Kidney tubule cell (primary cell): ENCODE measurements around the gene FRK.
"Not testable (repeated sequence)": the region's sequence is repeated elsewhere in the genome, so short reads cannot be mapped to it uniquely, and the experiment has no call there.

ENCODE experiments used
- DNase-seq: peaks from one replicate; pipeline ENCODE4 v3.0.0-alpha.2; 2018; ENCODE audit warnings: low spot score

The FRK gene

GRCh38 chr6:115944829-115945228 lies 115.9 kb downstream of the FRK start:
- not testable (repeated sequence) for DNase-seq

DNA sequence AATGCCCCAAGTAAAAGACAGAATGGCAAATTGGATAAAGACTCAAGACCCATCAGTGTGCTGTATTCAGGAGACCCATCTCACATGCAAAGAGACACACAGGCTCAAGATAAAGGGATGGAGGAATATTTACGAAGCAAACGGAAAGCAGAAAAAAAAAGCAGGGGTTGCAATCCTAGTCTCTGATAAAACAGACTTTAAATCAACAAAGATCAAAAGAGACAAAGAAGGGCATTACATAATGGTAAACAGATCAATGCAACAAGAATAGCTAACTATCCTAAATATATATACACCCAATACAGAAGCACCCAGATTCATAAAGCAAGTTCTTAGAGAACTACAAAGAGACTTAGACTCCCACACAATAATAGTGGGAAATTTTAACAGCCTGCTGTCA lies 123.2 kb downstream of the FRK start:
- DNase-seq, result not testable (repeated sequence)

DNA sequence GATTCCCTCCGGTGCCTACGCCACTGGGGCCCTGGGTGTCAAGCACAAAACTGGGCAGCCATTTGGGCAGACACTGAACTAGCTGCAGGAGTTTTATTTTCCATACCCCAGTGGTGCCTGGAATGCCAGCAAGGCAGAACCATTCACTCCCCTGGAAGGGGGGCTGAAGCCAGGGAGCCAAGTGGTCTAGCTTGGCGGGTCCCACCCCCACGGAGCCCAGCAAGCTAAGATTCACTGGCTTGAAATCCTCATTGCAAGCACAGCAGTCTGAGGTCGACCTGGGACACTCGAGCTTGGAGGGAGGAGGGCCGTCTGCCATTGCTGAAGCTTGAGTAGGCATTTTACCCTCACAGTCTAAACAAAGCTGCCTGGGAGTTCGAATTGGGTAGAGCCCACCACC lies 125.3 kb downstream of the FRK start:
- no peak for DNase-seq

GRCh38 chr6:115934829-115935228 lies 125.9 kb downstream of the FRK start:
- DNase-seq, result no peak

DNA sequence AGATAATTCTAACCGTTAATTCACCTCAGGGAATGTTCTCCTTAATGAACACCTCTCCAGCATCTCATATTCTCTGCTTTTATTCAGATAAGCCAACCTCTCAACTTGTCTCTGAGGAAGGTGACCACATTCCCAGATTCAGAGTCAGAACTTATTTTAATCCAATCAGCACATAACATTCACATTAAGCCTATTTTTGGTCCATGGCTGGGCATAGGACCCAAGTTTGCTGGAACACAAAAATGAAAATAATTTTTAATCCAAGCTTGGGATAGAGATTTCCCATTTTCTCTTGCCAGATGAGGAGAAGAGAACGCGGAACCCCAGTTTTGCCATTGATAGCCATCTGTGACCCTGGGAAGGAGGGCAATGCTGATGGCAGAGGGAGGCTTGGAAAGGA lies 126.5 kb downstream of the FRK start:
- no peak for DNase-seq

GRCh38 chr6:115932481-115932880 lies 128.2 kb downstream of the FRK start:
- peak; percentile 92 for DNase-seq

DNA sequence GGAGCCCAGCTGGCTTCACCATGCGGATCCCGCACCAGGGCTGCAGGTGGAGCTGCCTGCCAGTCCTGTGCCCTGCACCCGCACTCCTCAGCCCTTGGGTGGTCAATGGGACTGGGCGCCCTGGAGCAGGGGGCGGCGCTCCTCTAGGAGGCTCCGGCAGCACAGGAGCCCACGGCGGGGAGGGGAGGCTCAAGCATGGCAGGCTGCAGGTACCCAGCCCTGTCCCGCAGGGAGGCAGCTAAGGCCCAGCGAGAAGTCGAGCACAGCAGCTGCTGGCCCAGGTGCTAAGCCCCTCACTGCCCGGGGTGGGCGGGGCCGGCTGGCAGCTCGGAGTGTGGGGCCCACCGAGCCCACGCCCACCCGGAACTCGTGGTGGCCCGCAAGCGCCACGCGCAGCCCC lies 132.7 kb downstream of the FRK start:
- not testable (repeated sequence) for DNase-seq

DNA sequence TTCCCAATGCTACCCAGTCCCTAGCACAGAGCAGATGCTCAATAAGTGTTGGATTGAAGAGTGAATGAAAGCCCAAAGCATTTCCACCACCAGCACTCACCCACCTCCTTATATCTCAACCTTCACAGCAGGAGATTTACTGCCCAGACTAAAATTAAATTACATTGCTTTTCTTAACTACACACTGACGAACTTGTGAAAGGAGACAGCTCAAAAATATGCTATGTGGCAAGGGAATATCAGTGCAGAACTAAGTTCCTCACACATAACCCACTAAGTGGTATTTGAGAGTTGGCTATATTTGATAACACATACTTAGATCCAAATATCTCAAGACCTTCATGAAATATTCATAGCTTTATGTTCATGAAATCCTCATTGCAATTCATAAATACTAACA lies 137.7 kb downstream of the FRK start:
- no peak for DNase-seq

DNA sequence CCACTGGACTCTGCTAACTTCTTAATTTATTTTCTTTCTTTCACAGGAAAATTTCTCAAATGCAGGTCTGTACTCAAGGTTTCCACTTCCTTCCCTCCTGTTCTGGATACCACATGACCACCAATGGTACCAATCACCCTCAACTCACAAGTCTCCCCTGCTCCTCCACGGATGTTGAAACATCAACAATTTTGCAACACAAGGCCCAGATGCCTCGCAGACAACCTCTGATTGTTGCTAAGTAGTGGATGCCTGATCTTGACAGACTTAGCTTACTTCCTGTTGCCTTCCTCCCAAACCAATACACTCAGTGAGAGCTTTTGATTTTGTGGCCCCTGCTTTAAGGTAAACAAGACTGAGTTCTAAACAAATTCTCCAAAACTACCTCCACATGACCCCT lies 146.6 kb downstream of the FRK start:
- no peak for DNase-seq

DNA sequence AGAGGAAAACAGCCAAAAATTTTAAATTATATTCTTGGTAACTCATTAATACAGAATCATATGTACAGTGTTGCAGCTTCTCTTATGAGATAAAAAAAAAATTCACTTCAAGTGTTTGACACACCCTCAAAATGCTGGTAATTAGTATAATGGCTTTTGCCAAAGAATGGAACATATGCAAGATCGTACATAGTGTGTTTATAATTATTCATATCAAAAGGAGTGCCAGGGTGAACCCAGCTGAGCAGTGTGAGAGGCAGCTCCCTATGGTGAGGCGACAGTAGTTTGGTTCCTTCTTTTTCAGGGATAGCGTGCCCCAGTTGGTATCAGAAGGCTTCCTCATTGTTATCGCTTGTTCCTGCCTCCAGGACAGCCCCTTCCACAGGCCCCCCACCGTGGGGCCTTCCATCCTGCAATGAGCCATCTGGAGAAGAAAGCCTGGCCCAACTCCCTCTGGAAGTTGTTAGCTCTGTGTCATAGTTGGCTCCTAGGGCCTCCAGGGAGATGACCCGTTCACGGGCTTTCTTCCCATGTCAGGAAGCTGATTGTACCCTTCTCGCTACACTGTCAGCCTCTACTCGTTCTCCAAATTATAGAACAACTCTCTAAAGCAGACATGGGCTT lies 150.7 kb downstream of the FRK start:
- DNase-seq, result no peak

GRCh38 chr6:115908906-115909559 lies 151.7 kb downstream of the FRK start:
- no peak for DNase-seq

DNA sequence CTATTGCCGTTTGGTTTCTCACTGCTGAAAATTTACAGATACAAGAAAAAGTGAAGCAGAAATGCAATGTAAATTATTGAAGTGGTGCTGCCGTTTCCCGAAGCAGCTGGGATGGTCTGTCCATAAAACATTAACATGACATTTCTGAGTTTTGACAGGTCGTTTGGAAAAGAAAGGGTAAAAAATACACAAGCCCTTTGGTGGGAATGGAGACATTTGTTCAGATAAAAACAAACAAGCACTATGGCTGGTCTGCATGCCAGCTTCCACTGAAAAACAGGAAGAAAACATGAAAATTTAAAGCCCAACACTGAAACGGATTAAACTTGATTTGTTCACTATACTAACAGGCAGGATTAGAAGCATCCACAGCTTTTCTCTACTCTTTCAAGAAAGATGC lies 155.2 kb downstream of the FRK start:
- DNase-seq, result no peak

GRCh38 chr6:115902436-115902835 lies 158.3 kb downstream of the FRK start:
- DNase-seq, result no peak

GRCh38 chr6:115901896-115902295 lies 158.8 kb downstream of the FRK start:
- DNase-seq, result no peak

- no peak for DNase-seq
These were observed 160.9 kb downstream of the FRK start for GRCh38 chr6:115899730-115900282.

- DNase-seq, result no peak
These were observed 162.4 kb downstream of the FRK start for GRCh38 chr6:115898246-115898645.

DNA sequence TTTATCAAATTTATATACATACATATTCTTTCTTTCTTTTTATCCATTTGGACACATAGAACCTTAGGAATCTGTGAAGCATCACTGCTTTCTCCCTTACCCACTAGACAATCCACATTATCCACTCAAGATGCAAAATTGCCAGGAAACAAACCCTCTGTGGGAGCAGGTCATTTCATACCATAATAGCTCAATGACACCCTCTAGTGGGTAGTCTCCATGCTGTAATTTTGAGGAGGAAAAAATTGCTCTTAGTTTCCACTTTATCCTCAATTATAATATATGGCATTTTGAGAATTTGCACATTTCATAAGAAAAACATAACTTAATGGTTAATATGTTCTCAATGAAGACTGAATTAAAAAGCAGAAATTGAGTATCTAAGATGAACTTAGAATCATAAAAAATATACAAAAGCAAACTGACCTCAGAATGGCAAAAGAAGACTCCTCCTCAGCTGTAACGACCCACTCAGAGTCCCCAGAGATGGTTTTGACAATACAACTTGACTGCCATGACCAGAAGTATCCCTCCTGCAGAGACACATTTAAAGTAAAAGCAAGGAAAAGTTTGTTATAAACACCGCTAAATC lies 164.1 kb downstream of the FRK start:
- DNase-seq, result peak; percentile 48

- DNase-seq, result no peak
These were observed 166.2 kb downstream of the FRK start for GRCh38 chr6:115894426-115894992.

DNA sequence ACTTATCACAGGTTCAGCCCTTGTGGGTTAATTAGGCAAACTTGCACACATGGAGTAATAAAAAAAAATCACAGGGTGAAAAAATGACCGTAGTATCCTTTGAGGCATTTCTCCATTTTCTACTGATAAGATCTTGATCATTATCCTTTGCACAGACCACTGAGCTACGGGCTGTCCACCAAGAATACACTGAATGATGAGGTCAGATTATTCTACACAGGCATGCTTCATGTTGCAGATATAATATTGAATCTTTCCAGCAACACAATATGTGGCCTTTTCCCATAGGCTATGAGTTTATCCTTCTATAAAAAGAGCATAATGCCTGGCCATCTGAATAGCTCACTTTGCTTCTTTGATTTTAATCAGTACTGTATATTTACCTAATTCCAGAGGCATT lies 168.9 kb downstream of the FRK start:
- DNase-seq, result peak; percentile 13

GRCh38 chr6:115891111-115891669 lies 169.5 kb downstream of the FRK start:
- peak; percentile 96 for DNase-seq

DNA sequence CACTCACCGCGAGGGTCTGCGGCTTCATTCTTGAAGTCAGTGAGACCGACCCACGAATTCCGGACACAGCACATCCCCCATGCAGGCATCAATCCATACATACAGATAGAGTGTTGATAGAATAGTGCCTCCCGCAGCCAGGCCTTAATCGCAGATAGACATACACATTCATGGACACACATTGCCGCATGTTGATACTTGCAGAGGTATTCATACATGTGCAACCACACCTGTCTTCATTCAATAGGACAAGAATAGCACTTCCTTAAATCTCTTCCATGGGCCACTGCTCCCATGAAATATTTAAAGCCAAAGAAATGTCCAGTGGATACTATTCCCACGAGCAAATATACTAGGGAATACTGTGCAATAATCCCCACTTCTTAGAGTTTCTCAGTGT lies 170.5 kb downstream of the FRK start:
- DNase-seq, result peak; percentile 9

GRCh38 chr6:115888687-115889470 lies 171.8 kb downstream of the FRK start:
- peak; percentile 44 for DNase-seq
